HL-60 (cell line): ENCODE data around the gene PDE1C.

Experiments
- POLR2AphosphoS5 ChIP-seq: IDR thresholded peaks from 2 replicates; pipeline ENCODE4 v1.6.1; 2012; ENCODE audit warnings: low read depth
- TF ChIP-seq, protein P1 (sequence below): IDR thresholded peaks from one replicate; pipeline ENCODE4 v1.5.1; 2011; ENCODE audit warnings: low read length, control low read depth, inconsistent platforms; ENCODE audit not compliant: insufficient read depth
- TF ChIP-seq, protein P2 (sequence below): IDR thresholded peaks from 2 replicates; pipeline ENCODE4 v1.6.1; 2012; ENCODE audit warnings: low read depth; ENCODE audit not compliant: insufficient replicate concordance

DNA sequence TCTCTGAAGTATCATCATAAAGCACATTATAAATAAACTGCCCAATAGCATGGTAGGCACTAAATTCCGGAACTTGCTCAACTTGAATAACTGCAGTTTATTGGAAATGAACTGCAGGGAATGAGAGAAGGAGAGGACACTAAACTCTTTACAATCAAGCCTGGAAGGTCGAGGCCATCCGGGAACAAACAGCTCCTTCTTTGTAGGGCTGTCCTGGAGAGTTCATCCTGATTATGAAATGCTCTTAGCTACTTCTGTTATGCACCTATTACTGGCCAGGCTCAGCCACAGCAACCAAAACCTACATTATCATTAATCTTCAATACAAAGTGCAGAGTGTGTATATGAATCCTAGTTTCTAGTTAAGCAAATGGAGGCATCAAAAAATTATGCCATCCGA, 318.5 kb downstream of the PDE1C start:
- TF ChIP-seq, protein P1, sequence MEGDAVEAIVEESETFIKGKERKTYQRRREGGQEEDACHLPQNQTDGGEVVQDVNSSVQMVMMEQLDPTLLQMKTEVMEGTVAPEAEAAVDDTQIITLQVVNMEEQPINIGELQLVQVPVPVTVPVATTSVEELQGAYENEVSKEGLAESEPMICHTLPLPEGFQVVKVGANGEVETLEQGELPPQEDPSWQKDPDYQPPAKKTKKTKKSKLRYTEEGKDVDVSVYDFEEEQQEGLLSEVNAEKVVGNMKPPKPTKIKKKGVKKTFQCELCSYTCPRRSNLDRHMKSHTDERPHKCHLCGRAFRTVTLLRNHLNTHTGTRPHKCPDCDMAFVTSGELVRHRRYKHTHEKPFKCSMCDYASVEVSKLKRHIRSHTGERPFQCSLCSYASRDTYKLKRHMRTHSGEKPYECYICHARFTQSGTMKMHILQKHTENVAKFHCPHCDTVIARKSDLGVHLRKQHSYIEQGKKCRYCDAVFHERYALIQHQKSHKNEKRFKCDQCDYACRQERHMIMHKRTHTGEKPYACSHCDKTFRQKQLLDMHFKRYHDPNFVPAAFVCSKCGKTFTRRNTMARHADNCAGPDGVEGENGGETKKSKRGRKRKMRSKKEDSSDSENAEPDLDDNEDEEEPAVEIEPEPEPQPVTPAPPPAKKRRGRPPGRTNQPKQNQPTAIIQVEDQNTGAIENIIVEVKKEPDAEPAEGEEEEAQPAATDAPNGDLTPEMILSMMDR, result no peak
- TF ChIP-seq, protein P2, sequence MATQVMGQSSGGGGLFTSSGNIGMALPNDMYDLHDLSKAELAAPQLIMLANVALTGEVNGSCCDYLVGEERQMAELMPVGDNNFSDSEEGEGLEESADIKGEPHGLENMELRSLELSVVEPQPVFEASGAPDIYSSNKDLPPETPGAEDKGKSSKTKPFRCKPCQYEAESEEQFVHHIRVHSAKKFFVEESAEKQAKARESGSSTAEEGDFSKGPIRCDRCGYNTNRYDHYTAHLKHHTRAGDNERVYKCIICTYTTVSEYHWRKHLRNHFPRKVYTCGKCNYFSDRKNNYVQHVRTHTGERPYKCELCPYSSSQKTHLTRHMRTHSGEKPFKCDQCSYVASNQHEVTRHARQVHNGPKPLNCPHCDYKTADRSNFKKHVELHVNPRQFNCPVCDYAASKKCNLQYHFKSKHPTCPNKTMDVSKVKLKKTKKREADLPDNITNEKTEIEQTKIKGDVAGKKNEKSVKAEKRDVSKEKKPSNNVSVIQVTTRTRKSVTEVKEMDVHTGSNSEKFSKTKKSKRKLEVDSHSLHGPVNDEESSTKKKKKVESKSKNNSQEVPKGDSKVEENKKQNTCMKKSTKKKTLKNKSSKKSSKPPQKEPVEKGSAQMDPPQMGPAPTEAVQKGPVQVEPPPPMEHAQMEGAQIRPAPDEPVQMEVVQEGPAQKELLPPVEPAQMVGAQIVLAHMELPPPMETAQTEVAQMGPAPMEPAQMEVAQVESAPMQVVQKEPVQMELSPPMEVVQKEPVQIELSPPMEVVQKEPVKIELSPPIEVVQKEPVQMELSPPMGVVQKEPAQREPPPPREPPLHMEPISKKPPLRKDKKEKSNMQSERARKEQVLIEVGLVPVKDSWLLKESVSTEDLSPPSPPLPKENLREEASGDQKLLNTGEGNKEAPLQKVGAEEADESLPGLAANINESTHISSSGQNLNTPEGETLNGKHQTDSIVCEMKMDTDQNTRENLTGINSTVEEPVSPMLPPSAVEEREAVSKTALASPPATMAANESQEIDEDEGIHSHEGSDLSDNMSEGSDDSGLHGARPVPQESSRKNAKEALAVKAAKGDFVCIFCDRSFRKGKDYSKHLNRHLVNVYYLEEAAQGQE, result no peak
- TF ChIP-seq POLR2AphosphoS5, result no peak
